Measurements from ENCODE around the gene TMEM25.
"Not testable (repeated sequence)": the region's sequence is repeated elsewhere in the genome, so short reads cannot be mapped to it uniquely, and the experiment has no call there.

Gene TMEM25

DNA sequence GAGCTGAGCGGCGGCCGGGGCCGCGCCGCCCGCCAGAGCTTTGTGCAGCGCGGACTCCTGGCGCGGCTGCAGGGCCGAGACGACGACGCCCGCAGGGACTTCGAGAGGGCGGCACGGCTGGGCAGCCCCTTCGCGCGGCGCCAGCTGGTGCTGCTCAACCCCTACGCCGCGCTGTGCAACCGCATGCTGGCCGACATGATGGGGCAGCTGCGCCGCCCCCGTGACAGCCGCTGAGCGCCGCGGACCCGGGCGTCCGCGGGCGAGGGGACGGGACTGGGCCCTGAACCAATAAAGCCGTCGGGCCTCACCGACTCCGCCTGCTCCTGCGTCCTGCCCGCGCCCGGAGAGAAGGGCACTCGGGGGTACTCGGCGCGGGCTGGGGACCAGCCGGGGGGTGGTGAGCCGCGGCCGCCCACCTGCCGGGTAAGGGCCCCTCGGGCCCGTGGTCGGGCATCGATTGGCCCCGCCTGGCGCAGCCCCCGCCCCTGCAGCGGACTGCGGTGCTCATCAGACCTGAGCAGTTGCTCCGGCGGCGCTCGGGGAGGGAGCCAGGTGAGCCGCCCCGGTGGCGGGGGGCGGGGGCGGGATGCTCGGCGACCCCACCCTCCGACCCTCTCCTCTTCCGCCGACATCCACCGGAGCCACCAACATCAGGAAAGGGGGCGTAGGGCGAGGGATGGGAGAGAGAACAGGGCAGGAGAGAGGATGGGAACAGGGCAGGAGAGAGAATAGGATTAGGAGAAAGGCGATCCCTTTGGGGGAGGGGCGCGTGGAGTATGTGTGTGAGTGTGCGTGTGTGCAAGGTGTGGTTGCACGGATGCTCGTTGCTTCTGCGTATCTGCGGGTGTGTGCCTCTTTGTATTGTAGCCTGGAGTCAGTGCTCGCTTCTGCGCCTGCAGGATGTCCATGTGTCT, at the start of gene TMEM25:
TSS of gene TMEM25 (plus strand) at position 510 of the 914 bp plus-strand sequence. CDS start 610 bp downstream, outside the sequence.
- peak; percentile 57 to 75 for DNase-seq

DNA sequence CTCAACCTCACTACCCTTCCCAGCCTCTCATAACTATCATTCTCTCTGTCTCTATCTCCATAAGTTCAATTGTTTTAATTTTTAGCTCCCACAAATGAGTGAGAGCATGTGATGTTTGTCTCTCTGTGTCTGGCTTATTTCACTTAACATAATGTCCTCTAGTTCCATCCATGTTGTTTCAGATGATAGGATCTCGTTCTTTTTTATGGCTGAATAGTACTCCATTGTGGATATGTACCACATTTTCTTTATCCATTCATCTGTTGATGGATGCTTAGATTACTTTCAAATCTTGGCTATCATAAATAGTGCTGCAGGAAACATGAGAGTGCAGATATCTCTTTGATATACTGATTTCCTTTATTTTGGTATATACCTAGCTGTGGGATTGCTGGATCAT, 49.8 kb upstream of the TMEM25 start:
- not testable (repeated sequence) for DNase-seq

DNA sequence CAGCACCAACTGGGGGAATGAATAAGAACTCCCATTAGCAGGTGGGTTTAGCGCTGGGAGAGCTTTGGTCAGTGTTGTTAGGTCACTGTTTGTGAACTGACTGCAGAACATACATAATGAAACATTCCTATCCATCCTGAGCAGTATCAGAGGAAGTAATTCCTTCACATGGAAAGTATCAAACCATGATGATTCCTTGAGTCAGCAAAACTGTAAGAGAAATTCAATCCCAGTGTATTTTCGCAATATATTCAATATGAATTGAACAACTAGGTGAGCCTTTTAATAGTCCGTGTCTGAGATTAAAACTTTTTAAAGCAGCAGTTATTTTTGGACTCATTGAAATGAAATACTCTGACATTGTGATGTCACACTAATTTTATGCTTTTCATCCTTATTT, 46.6 kb upstream of the TMEM25 start:
- no peak for DNase-seq

DNA sequence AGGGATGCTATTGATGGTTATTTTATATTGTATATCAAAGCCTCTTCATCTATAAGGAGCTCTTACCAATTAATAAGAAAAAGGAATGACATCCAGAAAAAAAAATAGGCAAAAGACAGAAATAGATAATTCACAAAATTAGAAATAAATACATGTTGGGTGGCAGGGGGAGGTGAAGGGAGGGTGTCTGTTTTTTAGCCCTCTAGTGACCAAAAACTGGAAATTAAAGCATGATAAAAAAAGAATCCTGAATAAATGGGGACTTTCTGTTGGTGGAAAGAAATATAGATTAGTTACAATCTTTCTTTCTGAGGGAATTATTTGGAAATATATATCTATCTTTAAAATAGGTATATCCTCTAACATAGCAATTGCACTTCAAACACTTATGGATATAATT, 45.7 kb upstream of the TMEM25 start:
- DNase-seq: no peak

DNA sequence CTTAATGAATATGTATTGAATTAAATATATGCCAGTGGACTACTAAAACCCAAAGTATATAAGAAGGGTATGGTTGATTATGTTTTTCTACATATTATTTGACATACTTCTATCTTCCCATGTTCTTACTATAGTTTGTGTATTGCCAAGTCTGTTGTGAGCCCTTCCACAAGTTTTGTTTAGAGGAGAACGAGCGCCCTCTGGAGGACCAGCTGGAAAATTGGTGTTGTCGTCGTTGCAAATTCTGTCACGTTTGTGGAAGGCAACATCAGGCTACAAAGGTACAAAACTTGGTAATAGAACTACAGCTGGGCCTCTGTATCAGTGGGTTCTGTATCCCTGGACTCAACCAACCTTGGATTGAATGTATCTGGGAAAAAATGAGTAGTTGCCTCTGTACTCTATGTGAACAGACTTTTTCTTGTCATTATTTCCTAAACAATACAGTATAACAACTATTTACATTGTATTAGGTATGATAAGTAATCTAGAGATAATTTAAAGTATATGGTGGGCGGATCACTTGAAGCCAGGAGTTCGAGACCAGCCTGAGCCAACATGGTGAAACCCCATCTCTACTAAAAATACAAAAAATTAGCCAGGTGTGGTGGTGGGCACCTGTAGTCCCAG, 42.4 kb upstream of the TMEM25 start:
- DNase-seq: peak; percentile 84 to 86

DNA sequence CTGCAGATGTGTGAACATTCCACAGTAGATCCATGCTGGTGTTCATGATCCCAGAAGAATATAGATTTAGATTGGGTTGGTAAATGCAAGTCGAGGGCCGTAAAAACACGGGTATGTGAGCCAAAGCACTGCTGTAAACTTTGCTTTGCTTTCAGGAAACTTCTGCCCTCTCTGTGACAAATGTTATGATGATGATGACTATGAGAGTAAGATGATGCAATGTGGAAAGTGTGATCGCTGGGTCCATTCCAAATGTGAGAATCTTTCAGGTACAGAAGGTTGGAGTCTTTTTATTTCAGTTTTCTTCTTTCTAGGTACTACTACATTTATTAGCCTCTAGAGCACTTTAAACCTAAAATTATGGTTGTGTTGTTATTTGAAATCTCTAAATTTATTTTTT, 40.0 kb upstream of the TMEM25 start:
- no peak for DNase-seq

DNA sequence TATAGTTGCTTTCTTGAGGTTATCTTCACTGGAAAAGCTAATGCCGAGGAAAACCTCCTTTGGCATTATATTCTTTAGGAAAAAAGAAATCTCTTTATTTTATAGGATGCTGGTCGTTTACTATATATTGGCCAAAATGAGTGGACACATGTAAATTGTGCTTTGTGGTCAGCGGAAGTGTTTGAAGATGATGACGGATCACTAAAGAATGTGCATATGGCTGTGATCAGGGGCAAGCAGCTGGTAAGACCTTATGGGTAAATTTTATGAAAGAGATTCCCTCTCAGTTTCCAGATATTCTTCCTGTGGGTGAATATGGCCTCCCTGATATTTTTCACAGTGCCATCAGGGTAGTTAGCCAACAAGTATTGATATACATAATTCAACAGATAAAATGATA, 33.2 kb upstream of the TMEM25 start:
- DNase-seq: no peak

DNA sequence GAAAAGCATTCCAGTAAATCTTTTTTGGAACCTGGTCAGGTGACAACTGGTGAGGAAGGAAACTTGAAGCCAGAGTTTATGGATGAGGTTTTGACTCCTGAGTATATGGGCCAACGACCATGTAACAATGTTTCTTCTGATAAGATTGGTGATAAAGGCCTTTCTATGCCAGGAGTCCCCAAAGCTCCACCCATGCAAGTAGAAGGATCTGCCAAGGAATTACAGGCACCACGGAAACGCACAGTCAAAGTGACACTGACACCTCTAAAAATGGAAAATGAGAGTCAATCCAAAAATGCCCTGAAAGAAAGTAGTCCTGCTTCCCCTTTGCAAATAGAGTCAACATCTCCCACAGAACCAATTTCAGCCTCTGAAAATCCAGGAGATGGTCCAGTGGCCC, 27.8 kb upstream of the TMEM25 start:
- DNase-seq: no peak

DNA sequence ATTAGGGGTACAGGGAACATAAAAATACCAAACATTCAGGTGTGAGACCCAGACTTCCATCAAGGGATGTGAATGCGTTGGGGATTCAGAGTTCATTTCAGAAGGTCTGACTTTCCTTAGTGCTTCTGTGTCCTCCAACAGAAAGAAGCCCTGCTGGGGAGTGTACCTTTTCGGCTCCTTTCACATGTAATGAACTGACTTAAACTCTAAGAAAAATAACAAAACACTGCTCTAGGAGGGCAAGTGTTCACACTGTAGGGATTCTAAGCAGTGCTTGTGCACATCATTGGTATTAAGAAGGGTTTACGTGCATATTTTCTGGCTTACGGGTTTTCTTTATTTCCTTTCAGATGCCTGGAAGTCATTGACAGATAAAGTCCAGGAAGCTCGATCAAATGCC, 19.4 kb upstream of the TMEM25 start:
- no peak for DNase-seq

DNA sequence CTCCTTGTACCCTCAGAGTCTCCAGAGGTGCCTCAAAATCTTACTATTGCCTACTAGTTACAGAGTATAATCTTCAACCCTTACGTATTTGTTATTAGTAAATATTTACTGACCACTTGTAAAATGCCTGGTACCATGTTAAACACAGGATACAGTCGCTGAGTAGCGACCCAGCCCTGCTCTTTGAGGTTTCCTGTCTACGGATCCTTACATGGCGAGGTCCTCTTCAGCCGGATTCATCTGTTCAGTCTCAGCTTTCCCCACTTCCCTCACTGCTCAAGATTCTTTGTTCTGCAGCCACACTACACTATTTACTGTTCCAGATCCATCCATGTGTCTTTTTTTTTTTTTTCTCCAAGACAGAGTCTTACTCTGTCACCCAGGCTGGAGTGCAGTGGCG, 16.9 kb upstream of the TMEM25 start:
- peak in 1 of 2 donors; percentile 7 for DNase-seq

DNA sequence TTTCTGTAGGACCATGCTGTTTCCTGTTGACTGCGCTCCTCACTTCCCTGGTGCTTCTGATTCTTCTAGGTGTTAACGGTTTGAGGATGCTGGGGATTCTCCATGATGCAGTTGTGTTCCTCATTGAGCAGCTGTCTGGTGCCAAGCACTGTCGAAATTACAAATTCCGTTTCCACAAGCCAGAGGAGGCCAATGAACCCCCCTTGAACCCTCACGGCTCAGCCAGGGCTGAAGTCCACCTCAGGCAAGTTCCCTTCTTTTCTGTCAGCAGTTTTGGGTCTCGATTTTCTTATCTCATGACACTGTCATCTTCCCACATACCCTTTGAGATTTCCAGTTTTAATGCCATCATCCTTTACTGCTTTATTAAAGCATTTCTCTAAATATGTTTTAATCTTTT, 11.4 kb upstream of the TMEM25 start:
- no peak for DNase-seq

DNA sequence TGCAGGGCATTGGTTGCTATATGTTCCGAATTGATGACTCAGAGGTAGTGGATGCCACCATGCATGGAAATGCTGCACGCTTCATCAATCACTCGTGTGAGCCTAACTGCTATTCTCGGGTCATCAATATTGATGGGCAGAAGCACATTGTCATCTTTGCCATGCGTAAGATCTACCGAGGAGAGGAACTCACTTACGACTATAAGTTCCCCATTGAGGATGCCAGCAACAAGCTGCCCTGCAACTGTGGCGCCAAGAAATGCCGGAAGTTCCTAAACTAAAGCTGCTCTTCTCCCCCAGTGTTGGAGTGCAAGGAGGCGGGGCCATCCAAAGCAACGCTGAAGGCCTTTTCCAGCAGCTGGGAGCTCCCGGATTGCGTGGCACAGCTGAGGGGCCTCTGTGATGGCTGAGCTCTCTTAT, 9.1 kb upstream of the TMEM25 start:
- DNase-seq: no peak

DNA sequence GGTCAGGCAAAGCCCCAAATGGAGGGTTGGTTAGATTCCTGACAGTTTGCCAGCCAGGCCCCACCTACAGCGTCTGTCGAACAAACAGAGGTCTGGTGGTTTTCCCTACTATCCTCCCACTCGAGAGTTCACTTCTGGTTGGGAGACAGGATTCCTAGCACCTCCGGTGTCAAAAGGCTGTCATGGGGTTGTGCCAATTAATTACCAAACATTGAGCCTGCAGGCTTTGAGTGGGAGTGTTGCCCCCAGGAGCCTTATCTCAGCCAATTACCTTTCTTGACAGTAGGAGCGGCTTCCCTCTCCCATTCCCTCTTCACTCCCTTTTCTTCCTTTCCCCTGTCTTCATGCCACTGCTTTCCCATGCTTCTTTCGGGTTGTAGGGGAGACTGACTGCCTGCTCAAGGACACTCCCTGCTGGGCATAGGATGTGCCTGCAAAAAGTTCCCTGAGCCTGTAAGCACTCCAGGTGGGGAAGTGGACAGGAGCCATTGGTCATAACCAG, 8.4 kb upstream of the TMEM25 start:
- DNase-seq: no peak

DNA sequence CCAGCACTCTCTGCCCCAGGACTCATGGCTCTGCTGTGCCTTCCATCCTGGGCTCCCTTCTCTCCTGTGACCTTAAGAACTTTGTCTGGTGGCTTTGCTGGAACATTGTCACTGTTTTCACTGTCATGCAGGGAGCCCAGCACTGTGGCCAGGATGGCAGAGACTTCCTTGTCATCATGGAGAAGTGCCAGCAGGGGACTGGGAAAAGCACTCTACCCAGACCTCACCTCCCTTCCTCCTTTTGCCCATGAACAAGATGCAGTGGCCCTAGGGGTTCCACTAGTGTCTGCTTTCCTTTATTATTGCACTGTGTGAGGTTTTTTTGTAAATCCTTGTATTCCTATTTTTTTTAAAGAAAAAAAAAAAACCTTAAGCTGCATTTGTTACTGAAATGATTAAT, 6.6 kb upstream of the TMEM25 start:
- no peak for DNase-seq

DNA sequence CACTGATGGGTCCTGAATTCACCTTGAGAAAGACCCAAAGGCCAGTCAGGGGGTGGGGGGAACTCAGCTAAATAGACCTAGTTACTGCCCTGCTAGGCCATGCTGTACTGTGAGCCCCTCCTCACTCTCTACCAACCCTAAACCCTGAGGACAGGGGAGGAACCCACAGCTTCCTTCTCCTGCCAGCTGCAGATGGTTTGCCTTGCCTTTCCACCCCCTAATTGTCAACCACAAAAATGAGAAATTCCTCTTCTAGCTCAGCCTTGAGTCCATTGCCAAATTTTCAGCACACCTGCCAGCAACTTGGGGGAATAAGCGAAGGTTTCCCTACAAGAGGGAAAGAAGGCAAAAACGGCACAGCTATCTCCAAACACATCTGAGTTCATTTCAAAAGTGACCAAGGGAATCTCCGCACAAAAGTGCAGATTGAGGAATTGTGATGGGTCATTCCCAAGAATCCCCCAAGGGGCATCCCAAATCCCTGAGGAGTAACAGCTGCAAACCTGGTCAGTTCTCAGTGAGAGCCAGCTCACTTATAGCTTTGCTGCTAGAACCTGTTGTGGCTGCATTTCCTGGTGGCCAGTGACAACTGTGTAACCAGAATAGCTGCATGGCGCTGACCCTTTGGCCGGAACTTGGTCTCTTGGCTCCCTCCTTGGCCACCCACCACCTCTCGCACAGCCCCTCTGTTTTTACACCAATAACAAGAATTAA, 6.1 kb upstream of the TMEM25 start:
- no peak for DNase-seq

DNA sequence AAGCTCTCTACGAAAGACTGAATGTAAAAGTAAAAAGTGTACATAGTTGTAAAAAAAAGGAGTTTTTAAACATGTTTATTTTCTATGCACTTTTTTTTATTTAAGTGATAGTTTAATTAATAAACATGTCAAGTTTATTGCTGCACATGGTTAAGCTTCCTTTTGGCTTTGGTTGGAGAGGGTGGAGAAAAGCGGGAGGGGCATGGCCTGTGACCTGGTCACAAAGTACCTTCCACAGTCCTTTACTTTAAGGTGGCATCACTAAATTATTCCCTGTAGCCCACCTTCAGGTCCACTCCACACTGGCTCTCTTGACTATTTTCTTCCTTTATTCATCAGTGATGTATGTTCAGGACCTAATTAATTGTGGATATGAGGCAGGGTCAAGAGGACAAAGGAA, 4.3 kb upstream of the TMEM25 start:
- no peak for DNase-seq

DNA sequence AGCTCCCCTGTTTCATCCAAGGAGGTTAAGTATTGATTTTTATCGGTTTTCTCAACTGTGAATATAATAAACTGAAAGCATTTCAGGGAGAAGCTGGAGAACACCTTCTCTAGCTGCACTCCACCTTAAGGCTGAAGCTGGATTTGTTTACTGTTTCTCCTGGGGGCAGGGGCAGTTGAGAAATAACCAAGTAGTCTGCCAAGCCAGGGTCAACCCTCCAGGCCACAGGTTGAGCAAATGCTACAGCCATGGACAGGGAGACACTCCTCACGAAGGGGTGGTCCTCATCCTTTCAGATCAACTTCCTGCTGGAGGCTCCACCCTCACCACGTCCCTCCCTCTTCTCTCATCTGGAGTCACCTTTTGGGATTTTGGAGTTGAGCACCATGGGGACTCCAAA, 3.9 kb upstream of the TMEM25 start, which contains the start of gene TTC36:
TSS of gene TTC36 (plus strand) at position 366 of the 400 bp plus-strand sequence. CDS start at position 387, 21 bp downstream.
- DNase-seq: no peak

DNA sequence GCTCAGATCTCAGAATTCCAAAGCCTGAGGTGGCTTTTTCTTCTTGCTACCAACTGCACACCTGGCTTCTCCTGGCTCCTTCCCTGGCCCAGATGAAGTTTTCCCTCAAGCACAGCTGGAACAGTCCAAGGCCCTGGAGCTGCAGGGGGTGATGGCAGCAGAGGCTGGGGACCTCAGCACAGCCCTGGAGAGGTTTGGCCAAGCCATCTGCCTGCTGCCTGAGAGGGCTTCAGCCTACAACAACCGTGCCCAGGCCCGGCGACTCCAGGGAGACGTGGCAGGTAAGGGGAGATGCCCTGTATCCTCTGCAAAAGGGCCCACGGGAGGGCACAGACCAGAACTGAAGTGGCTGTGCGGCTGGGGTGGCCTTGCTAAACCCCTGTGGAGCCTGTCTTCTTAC, 2.5 kb upstream of the TMEM25 start:
- no peak for DNase-seq

DNA sequence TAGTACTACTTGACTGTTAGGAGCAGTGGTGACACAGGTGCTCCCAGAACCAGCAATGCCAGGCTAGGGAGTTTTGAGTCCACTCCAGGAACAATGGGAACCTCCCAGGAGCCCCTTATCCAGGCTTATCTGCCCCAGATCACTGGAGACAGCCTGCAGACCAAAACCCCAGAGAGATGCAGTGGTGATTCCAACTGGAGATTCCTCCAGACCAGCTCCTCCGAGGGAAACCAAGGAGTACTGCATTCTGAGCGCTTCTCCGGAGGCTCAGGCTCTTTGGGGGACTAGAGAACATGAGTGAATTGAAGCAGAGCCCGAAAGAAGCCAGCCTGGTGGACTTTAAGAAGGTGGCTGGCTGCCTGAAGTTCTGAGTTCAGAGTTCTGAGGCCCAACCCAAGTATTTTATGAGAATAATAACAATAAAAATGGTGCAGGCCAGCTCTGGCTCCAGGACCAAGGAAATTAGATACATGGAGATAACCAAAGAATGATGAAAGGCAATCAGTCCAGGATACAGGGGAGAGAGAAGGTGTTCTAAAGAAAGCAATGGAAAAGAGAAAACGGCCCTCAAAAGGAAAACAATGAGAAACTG, 1.3 kb upstream of the TMEM25 start:
- no peak for DNase-seq

DNA sequence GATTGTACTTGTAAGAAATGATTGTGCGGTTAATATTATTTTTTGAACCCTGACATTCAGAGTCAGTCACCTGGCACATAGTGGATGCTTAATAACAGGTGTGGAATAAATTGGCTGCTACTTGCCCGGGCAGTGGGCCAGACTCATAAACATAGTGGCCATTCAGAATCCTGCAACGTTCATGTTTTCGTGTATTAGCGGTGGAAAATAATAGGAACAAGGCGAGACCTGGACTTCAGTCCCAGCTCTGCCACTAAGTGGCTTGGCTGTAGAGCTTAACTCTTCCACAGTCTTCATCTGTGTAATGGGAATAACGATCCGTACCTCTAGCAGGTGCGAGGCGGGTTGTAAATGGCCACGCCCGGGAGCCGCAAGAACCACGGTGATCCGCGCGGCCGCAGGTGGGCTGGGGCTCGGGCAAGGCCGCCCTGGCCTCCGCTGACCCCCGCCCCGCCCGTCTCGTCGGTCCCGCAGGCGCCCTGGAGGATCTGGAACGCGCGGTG, 761 bp upstream of the TMEM25 start:
- DNase-seq: peak in 1 of 2 donors; percentile 5

DNA sequence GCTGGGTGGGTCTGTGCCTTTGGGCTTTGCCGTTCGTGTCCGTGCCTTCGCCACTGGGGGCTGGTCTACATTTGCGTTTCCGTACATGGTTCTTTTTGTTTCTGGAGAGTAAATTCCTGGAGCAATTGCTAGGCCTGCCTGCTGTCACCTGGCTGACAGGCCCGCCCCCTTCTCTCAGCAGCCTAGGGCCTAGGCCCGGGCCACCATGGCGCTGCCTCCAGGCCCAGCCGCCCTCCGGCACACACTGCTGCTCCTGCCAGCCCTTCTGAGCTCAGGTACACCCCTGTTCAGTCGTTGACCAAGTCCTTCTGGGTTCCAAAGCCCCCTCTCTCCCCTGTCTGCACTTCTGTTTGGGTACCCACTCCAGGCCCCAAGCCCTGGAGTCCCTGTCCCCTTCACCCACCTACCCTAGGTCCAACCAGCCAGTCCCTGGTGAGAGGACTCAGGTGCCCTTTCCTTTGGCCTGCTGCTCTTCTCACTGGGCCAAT, 649 bp downstream of the TMEM25 start:
- DNase-seq: no peak

DNA sequence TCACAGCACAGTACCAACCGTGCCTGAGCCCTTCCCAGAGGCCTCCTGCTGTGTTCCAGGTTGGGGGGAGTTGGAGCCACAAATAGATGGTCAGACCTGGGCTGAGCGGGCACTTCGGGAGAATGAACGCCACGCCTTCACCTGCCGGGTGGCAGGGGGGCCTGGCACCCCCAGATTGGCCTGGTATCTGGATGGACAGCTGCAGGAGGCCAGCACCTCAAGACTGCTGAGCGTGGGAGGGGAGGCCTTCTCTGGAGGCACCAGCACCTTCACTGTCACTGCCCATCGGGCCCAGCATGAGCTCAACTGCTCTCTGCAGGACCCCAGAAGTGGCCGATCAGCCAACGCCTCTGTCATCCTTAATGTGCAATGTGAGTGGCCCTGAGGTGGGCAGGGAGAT, 1.1 kb downstream of the TMEM25 start:
- DNase-seq: no peak
